NCI-H748 (cell line): Measurements from ENCODE around the gene HMX1.

Experiments used
- DNase-seq: peaks from one replicate; lab custom pipeline; 2025; ENCODE audit not compliant: unreplicated experiment; lab: John Stamatoyannopoulos, UW

HMX1 gene

GRCh38 chr4:8893227-8893623 is 21.6 kb upstream of the HMX1 start:
- no peak for DNase-seq

- no peak for DNase-seq
Observed at GRCh38 chr4:8892556-8893226, 21.1 kb upstream of the HMX1 start.

GRCh38 chr4:8891646-8892555 is 20.3 kb upstream of the HMX1 start:
- no peak for DNase-seq

- no peak for DNase-seq
Observed at GRCh38 chr4:8891255-8891645, 19.6 kb upstream of the HMX1 start.

- DNase-seq: no peak
Observed at GRCh38 chr4:8888856-8889255, 17.2 kb upstream of the HMX1 start.

GRCh38 chr4:8886612-8887406 is 15.2 kb upstream of the HMX1 start:
- DNase-seq: no peak

GRCh38 chr4:8882239-8882638 is 10.6 kb upstream of the HMX1 start:
- no peak for DNase-seq

GRCh38 chr4:8880851-8881250 is 9.2 kb upstream of the HMX1 start:
- no peak for DNase-seq

- no peak for DNase-seq
Observed at GRCh38 chr4:8879574-8879973, 7.9 kb upstream of the HMX1 start.

GRCh38 chr4:8878421-8878820 is 6.8 kb upstream of the HMX1 start:
- DNase-seq: no peak

GRCh38 chr4:8877780-8878040 is 6.1 kb upstream of the HMX1 start:
- DNase-seq: no peak

GRCh38 chr4:8876982-8877779 is 5.5 kb upstream of the HMX1 start:
- DNase-seq: no peak

- DNase-seq: no peak
Observed at GRCh38 chr4:8874896-8875680, 3.4 kb upstream of the HMX1 start.

GRCh38 chr4:8874003-8874895 is 2.6 kb upstream of the HMX1 start:
- no peak for DNase-seq

GRCh38 chr4:8872402-8873291 is 1.0 kb upstream of the HMX1 start:
- DNase-seq: no peak

- no peak for DNase-seq
Observed at GRCh38 chr4:8870647-8871416, 807 bp downstream of the HMX1 start.

GRCh38 chr4:8869898-8870646 is 1.6 kb downstream of the HMX1 start:
- no peak for DNase-seq
